Measurements from ENCODE around the gene CAMK1G.

The CAMK1G gene

DNA sequence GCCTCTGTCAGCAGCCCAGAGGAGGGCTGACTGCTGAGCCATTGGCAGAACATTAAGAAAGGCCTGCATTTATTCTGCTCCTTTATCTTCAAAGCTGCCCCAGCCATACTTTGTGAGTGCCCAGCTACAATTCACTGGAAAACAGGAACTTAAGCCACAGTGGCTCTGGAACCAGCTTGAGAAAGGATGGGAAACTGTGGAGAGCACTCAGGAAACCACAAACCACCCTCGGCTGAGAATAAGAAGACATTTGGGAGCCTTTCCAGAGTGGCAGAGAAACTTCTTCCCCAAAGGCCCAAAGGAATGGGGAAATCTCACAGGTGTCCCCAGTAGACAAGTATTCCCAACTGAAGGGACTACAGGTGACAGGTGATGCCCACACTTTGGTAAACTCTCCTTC is 66.9 kb downstream of the CAMK1G start:
- TF ChIP-seq CTCF (IDR thresholded peaks at IDR 0.05; ENCODE audit: extremely low read depth, missing control alignments) = no peak
- no peak for DNase-seq (ENCODE audit: low spot score)

DNA sequence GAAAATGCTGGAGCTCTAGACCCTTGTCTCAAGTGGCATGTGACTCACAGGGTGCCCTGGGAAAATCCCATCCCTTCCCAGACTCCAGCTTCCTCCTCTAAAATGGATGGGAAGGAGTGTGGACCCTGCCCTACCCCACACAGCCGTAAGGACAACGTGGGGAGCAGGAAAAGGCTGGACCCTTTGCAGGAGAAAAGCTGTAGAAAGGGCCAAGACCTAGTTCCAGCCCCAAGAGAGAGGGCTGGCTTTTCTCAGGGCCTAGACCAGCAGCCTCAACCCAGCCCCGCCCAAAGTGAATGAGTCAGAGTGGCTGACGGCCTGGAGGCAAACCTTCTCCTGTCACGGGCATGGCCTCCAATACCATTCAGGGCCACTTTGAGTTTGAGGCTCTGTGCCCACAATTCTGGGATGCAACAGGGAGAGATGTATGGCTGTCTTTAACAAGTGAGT is 67.6 kb downstream of the CAMK1G start:
- peak; percentile 56 for DNase-seq (ENCODE audit: low spot score)
- no peak for TF ChIP-seq CTCF (IDR thresholded peaks at IDR 0.05; ENCODE audit: extremely low read depth, missing control alignments)

- no peak for DNase-seq (ENCODE audit: low spot score)
Observed at GRCh38 chr1:209652121-209652735, 68.7 kb downstream of the CAMK1G start, which contains the start of gene LAMB3. Gene LAMB3 (minus strand): TSS chr1:209652425. CDS start chr1:209650944, 1,481 bp downstream.

GRCh38 chr1:209652873-209653401 is 69.4 kb downstream of the CAMK1G start:
- no peak for TF ChIP-seq CTCF (IDR thresholded peaks at IDR 0.05; ENCODE audit: extremely low read depth, missing control alignments)
- no peak for DNase-seq (ENCODE audit: low spot score)

More at GRCh38 chr1:209652121-209652735, 68.7 kb downstream of the CAMK1G start, which contains the start of gene LAMB3:
- no peak for TF ChIP-seq CTCF (IDR thresholded peaks at IDR 0.05; ENCODE audit: extremely low read depth, missing control alignments)

DNA sequence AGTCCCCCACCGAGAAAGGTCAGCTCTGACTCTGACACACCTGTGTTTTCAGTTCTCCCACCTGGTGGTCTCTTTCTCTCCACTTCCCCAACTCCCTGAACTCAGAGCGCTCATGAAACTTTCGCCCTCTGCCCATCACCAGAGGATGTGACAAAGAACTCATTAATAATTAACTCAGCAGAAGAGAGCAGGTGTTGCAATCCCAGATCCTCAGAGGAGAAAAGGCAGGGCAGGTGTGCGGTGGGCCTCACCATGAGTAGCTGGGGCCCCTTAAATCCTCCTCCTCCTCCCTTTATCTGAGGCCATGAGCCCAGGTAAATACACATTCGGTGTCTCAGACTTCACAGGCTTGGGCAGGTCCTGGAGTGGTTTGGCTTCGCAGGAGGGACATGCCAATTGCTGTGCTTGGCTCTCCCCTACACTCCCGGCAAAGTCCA is 70.4 kb downstream of the CAMK1G start:
- TF ChIP-seq CTCF (IDR thresholded peaks at IDR 0.05; ENCODE audit: extremely low read depth, missing control alignments) = no peak
- DNase-seq (ENCODE audit: low spot score) = no peak

DNA sequence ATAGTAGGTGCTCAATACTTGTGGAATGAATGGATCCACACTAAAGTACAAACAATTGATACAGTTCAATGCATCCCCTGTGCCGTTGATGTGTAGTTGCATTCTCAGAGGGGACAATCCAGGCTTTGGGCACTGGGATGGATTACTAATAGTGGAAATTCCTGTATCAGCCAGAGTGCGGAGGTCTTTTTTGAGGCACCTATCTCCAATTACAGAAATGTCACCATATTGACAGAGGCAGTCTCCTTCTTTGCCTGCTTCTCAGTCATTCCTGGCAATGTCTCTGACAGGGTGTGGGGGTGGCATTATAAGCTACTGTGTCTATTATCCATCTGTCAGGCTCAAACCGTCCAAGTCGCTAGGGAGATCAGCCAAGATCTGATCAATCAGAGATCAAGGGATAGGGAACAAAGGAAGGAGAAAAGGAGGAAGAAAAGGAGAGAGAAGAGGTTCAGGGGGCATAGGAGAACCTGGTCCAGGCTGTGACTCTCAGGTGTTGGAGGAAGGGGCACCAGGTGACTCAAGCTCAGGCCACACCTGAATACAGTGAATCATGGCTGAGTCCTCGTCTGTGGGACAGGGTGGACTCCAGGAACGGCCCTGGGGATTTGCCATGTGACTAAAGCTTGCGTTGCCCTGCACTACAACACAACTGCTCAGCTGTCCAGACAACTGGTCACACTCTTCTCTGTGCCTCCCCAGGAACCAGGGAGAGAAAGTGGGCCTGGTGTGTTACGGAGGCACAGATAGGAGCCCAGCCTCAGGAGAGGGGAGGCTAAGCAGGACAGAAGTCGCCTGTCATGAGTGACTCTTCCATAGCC is 72.1 kb downstream of the CAMK1G start:
- DNase-seq (ENCODE audit: low spot score) = no peak

More for the DNA sequence above, 72.1 kb downstream of the CAMK1G start:
- TF ChIP-seq CTCF (IDR thresholded peaks at IDR 0.05; ENCODE audit: extremely low read depth, missing control alignments) = no peak

All from GM20000 (cell line).